ENCODE measurements around the gene FADS3. TPM values are rescaled to one million over a fixed set of nuclear protein-coding genes. Genes with fewer than 3 reads are reported as not detected.

The FADS3 gene, protein sequence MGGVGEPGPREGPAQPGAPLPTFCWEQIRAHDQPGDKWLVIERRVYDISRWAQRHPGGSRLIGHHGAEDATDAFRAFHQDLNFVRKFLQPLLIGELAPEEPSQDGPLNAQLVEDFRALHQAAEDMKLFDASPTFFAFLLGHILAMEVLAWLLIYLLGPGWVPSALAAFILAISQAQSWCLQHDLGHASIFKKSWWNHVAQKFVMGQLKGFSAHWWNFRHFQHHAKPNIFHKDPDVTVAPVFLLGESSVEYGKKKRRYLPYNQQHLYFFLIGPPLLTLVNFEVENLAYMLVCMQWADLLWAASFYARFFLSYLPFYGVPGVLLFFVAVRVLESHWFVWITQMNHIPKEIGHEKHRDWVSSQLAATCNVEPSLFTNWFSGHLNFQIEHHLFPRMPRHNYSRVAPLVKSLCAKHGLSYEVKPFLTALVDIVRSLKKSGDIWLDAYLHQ
- polyA plus RNA-seq (2012; ENCODE audit: insufficient read depth, insufficient read length, low read depth), result 21.4 TPM

DNA sequence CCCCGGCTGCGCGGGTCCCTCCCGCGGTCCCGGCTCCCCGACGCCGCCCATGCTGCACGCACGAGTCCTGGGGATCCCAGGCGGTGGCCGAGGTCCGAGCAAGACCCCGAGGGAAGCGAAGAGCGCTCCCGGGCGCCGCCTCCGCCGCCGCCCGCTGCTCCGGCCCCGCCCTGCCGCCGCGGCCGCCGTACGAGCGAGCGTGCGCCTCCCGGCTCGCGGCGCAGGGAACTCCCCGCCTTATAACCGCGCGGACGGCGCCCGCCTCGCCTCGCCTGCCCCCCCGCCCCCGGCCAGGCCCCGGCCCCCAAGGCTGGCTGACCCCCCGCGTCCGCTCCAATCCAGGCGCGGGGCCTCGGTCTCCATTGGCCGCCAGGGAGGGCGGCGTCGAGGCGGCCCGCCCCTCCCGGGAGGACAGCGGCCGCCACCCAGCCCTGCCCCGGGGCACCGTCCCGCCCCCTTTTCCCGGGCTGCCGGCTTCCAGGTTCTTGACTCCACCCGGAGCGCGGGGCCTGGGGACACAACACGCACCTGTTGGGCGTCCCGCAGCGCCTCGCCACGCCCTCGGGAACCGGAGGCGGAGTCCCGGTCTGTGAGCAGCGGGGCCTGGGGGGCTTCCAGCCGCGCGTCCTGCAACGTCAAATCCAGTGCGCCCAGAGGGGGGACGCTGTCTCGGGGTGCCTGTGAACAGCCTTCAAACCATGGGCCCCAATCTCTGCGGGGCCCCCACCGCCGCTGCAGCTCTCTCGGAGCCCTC, at the start of gene FADS3:
FADS3 (minus strand) TSS at position 215 of the 754 bp plus-strand sequence; CDS start at position 51, 164 bp downstream.
- DNase-seq, result peak; percentile 84
- no peaks in the 10 kb centered on the region for H3K36me3 ChIP-seq
- no peaks in the 10 kb centered on the region for H3K27me3 ChIP-seq
- H3K9me3 ChIP-seq, result no peaks in the 10 kb centered on the region
- H3K4me3 ChIP-seq (ENCODE audit: low read depth, low read length), result peak within 1 kb of the TSS; percentile 55
- TF ChIP-seq CTCF (IDR thresholded peaks at IDR 0.05; ENCODE audit: low read depth, low read length), result no peak
- peaks cover 6% of the 10 kb centered on the region; the same call in 1 of the 2 replicates for H3K4me1 ChIP-seq

- Histone ChIP-seq H3K27me3 (no peaks in the 10 kb centered on the region), H3K4me1 (no peaks in the 10 kb centered on the region), H3K4me3 (ENCODE audit: low read depth, low read length) (no peak overlapping the region), H3K9me3 (no peaks in the 10 kb centered on the region), H3K36me3 (no peaks in the 10 kb centered on the region)
- no peak for TF ChIP-seq CTCF (IDR thresholded peaks at IDR 0.05; ENCODE audit: low read depth, low read length)
- no peak for DNase-seq
Observed at GRCh38 chr11:61940466-61940865, 49.1 kb upstream of the FADS3 start.

GRCh38 chr11:61935861-61936260, 44.5 kb upstream of the FADS3 start:
- no peak for TF ChIP-seq CTCF (IDR thresholded peaks at IDR 0.05; ENCODE audit: low read depth, low read length)
- H3K36me3 ChIP-seq, result no peaks in the 10 kb centered on the region
- H3K4me1 ChIP-seq, result no peaks in the 10 kb centered on the region
- no peaks in the 10 kb centered on the region for H3K9me3 ChIP-seq
- H3K4me3 ChIP-seq (ENCODE audit: low read depth, low read length), result no peak overlapping the region
- DNase-seq, result no peak
- H3K27me3 ChIP-seq, result no peaks in the 10 kb centered on the region

GRCh38 chr11:61930933-61931332, 39.6 kb upstream of the FADS3 start:
- TF ChIP-seq CTCF (IDR thresholded peaks at IDR 0.05; ENCODE audit: low read depth, low read length), result no peak
- no peak for DNase-seq
- no peak overlapping the region for H3K4me3 ChIP-seq (ENCODE audit: low read depth, low read length)
- H3K9me3 ChIP-seq, result no peaks in the 10 kb centered on the region
- no peaks in the 10 kb centered on the region for H3K27me3 ChIP-seq
- H3K36me3 ChIP-seq, result no peaks in the 10 kb centered on the region
- no peaks in the 10 kb centered on the region for H3K4me1 ChIP-seq

DNA sequence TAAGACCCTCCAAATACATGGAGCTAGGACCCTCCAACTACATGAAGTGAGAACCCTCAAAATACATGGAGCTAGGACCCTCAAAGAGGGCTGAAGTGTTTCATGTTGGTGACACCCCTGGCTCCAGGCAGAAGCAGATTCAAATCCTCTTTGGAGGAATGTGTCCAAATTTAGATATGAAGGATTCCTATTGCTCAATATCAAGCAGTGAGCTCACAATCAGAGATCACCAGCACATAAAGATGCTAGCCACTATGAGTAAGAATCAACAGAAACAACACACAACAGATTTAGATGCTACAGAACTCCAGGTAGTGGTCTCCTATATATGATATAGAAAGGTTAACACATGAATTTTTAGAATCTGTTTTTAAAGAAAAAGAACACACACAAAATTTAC, 37.3 kb upstream of the FADS3 start:
- peaks cover 4% of the 10 kb centered on the region for H3K4me1 ChIP-seq
- TF ChIP-seq CTCF (IDR thresholded peaks at IDR 0.05; ENCODE audit: low read depth, low read length), result no peak
- no peaks in the 10 kb centered on the region for H3K27me3 ChIP-seq
- no peak for DNase-seq
- no peaks in the 10 kb centered on the region for H3K9me3 ChIP-seq
- H3K4me3 ChIP-seq (ENCODE audit: low read depth, low read length), result no peak overlapping the region
- H3K36me3 ChIP-seq, result no peaks in the 10 kb centered on the region

Measured in BE2C (cell line).